Panc1 (cell line): ENCODE measurements around the gene PLXNC1. TPM values are rescaled to one million over a fixed set of nuclear protein-coding genes. Genes with fewer than 3 reads are reported as not detected.

ENCODE experiments used
- ATAC-seq: fragments of 200-7000 bp; cut with Tn5 transposase; 2 replicates; pipeline ENCODE4 v1.9.1; 2020; ENCODE audit warnings: mild to moderate bottlenecking, moderate library complexity
- BruUV-seq: library from RNA; stranded (reverse); fragments of 400-500 nt; replicated peaks from 2 replicates; lab custom pipeline; 2021; lab: Mats Ljungman, UMichigan
- CTCF ChIA-PET: fragments of 300-600 bp; sonication (Branson Sonifier 250); formaldehyde crosslinking; loops from one replicate; lab custom pipeline; 2022; ENCODE audit warnings: antibody characterized with exemption; lab: Charles Lee
- POLR2A ChIA-PET: fragments of 300-600 bp; sonication (Branson Sonifier 250); formaldehyde crosslinking; loops from one replicate; lab custom pipeline; 2022; ENCODE audit warnings: antibody characterized with exemption; lab: Charles Lee
- DNase-seq: peaks from one replicate; pipeline ENCODE4 v3.0.0-alpha.2; 2010; ENCODE audit warnings: low read depth, low spot score
- H3K27ac ChIP-seq: 2 replicates; pipeline ENCODE4 v1.5.1; 2011; ENCODE audit warnings: mild to moderate bottlenecking, low read length, inconsistent platforms
- H3K27me3 ChIP-seq: fragments of 200-500 bp; sonication (Bioruptor generic); 2 replicates; pipeline ENCODE4 v1.6.0; 2014; ENCODE audit warnings: low read length, inconsistent platforms; ENCODE audit not compliant: control insufficient read depth, insufficient read depth
- H3K36me3 ChIP-seq: fragments of 200-500 bp; sonication (Bioruptor generic); 2 replicates; pipeline ENCODE4 v1.5.1; 2014; ENCODE audit warnings: inconsistent platforms, mild to moderate bottlenecking, low read length, moderate library complexity; ENCODE audit not compliant: control insufficient read depth, insufficient read depth
- H3K4me1 ChIP-seq: 2 replicates; pipeline ENCODE4 v1.5.1; 2011; ENCODE audit warnings: inconsistent platforms, mild to moderate bottlenecking, low read length, moderate library complexity; ENCODE audit not compliant: control insufficient read depth, insufficient read depth
- H3K4me3 ChIP-seq, 2 experiments: 2 replicates each; pipeline ENCODE4 v1.5.1; 2011 to 2012; ENCODE audit warnings: low read depth in 2 of 2, low read length in 2 of 2, mild to moderate bottlenecking in 2 of 2, inconsistent platforms in 1 of 2, moderate library complexity in 1 of 2
- H3K9me3 ChIP-seq: fragments of 200-500 bp; sonication (Bioruptor generic); 2 replicates; pipeline ENCODE4 v1.5.1; 2014; ENCODE audit warnings: low read depth, mild to moderate bottlenecking, inconsistent platforms, low read length, moderate library complexity; ENCODE audit not compliant: control insufficient read depth, insufficient read depth
- CTCF ChIP-seq: fragments of 450-650 bp; IDR thresholded peaks from 2 replicates; pipeline ENCODE4 v1.5.1; 2017; ENCODE audit warnings: mild to moderate bottlenecking
- POLR2AphosphoS5 ChIP-seq: IDR thresholded peaks from 2 replicates; pipeline ENCODE4 v1.6.1; 2012; ENCODE audit warnings: mild to moderate bottlenecking, low read depth, low read length, moderate library complexity
- REST ChIP-seq, 2 experiments: IDR thresholded peaks; 2 replicates each; pipeline ENCODE4 v1.6.1; 2011 to 2012; ENCODE audit warnings: low read depth in 2 of 2, control low read depth in 1 of 2, low read length in 1 of 2, mild to moderate bottlenecking in 1 of 2, moderate library complexity in 1 of 2; ENCODE audit not compliant: insufficient read depth in 1 of 2
- SIN3A ChIP-seq: IDR thresholded peaks from 2 replicates; pipeline ENCODE4 v1.6.1; 2012; ENCODE audit warnings: low read depth, mild to moderate bottlenecking, low read length, moderate library complexity, borderline replicate concordance; ENCODE audit not compliant: insufficient read depth
- TCF7L2 ChIP-seq: IDR thresholded peaks from 2 replicates; pipeline ENCODE4 v1.6.1; 2011; ENCODE audit warnings: mild to moderate bottlenecking, low read depth, low read length, inconsistent platforms
- in situ Hi-C: cut with HindIII; loops from 2 replicates; pipeline ENCODE4 v1.10.0; 2016; ENCODE audit warnings: low sequenced_read_pairs, low pct_unique_long_range_greater_than_20kb
- intact Hi-C: fragments of 100-400 bp; cut with micrococcal nuclease; formaldehyde crosslinking; loops from one replicate; pipeline ENCODE4 v1.10.0; 2022; ENCODE audit not compliant: unreplicated experiment
- total RNA-seq: library from RNA; stranded (reverse); gene quantifications from one replicate; pipeline ENCODE4 v1.2.1, GENCODE V29; 2021; ENCODE audit not compliant: unreplicated experiment

Gene PLXNC1
- total RNA-seq, 1 experiment from 2014 or later = 0.57 TPM

GRCh38 chr12:94218233-94218632 is 69.9 kb downstream of the PLXNC1 start:
- H3K4me1 ChIP-seq = no peaks in the 10 kb centered on the region
- H3K36me3 ChIP-seq = no peaks in the 10 kb centered on the region
- ChIA-PET CTCF (no interaction called here), POLR2A (no interaction called here)
- TF ChIP-seq SIN3A (no peak), POLR2AphosphoS5 (no peak), REST (IDR thresholded peaks at IDR 0.05; ENCODE audit: insufficient read depth in 1 of 2, low read depth in 2 of 2, low read length in 1 of 2) (no peak), CTCF (no peak), TCF7L2 (no peak)
- no peak overlapping the region for H3K27ac ChIP-seq
- DNase-seq = no peak
- ATAC-seq = no peak
- no TSS peak for BruUV-seq
- in situ Hi-C loops = no loop called here
- H3K27me3 ChIP-seq = peaks cover 2% of the 10 kb centered on the region; the same call in 1 of the 2 replicates
- intact Hi-C loops = no loop called here
- no peak overlapping the region for H3K4me3 ChIP-seq
- no peaks in the 10 kb centered on the region for H3K9me3 ChIP-seq

DNA sequence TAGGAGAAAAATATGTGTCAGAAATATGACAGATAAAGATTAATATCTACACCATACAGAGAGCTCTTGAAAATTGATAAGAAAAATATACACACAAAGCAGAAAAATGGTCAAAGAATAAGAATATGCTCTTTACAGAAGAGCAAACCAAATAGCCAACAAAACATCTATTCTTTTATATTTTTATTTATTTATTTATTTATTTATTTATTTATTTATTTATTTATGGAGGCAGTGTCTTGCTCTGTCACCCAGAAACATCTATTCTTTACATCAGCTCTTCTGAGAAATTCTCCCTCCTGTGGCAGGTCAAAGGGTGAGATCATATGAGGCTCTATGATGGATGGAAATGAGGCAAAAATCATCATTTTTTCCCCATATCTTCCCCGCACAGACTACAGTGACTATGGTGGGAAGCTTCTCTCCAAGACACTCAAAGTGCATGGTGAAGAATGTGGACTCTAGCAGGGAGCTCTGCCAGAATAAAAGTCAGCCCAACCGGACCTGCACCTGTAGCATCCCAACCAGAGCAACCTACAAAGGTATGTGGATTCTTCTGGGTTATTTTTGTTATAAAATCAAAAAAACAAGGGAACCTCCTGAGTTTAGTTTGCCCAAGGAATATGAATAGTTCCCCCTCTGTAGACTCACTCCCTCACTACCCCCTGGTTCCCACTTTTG is 71.4 kb downstream of the PLXNC1 start:
- Histone ChIP-seq H3K36me3 (no peaks in the 10 kb centered on the region), H3K9me3 (no peaks in the 10 kb centered on the region), H3K27me3 (peaks cover 2% of the 10 kb centered on the region; the same call in 1 of the 2 replicates), H3K4me3 (no peak overlapping the region), H3K4me1 (no peaks in the 10 kb centered on the region), H3K27ac (no peak overlapping the region)
- in situ Hi-C loops = no loop called here
- CTCF ChIA-PET = no interaction called here
- BruUV-seq = no TSS peak
- ATAC-seq (no peak), DNase-seq (no peak)
- POLR2A ChIA-PET = no interaction called here
- intact Hi-C loops = no loop called here
- TF ChIP-seq REST (IDR thresholded peaks at IDR 0.05; ENCODE audit: insufficient read depth in 1 of 2, low read depth in 2 of 2, low read length in 1 of 2) (no peak), CTCF (no peak), TCF7L2 (no peak), SIN3A (no peak), POLR2AphosphoS5 (no peak)
